ENCODE measurements around the gene ETNK1. TPM values are rescaled to one million over a fixed set of nuclear protein-coding genes. Genes with fewer than 3 reads are reported as not detected.

ETNK1 gene
- polyA plus RNA-seq, 5 donors: 39.6 to 76.8 (median 67.8) TPM

DNA sequence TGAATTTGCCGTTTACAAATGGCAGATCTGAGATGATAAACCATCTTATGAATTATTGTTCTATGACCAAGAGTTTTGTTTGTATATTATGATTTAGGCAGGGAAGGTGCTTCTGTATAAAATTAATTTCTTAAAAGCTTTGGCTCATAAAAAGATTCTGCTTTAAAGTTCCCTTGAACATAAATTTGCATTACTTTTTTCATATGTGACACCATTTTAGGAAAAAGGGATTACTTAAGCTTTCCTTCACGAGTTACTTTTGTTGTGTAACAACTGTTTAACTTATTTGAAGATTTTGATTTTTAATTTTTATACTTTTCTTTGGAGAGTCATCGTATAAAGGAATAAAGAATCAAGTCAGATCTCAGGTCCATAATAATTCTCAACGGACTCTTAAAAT, 3.3 kb downstream of the ETNK1 start:
- DNase-seq: no peak

DNA sequence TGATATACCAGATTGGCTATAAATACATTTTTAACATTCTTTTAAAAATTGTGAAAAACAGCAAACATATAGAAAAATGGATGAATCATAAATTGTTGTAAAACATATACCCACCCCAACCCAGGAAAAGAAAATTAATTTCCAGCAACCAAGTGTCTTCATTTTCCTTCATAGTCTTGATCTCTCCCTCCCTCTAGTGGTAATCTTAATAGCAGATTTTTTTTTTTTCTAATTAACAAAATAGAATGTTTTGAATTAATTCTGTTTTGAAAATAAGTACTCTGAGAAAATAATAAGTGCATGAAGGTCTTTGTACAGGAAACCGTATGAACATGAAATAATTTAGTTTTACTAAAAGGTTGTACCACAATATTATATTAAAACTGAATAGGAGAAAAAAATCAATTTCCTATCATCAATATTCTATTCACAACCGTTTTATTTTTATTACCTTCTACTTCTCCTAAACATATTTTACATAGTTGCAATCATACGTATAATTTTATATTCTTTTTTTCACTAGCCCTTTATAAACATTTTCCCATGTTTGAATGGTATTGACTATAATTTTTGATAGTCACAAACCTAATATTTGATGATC, 7.0 kb downstream of the ETNK1 start:
- DNase-seq: no peak

DNA sequence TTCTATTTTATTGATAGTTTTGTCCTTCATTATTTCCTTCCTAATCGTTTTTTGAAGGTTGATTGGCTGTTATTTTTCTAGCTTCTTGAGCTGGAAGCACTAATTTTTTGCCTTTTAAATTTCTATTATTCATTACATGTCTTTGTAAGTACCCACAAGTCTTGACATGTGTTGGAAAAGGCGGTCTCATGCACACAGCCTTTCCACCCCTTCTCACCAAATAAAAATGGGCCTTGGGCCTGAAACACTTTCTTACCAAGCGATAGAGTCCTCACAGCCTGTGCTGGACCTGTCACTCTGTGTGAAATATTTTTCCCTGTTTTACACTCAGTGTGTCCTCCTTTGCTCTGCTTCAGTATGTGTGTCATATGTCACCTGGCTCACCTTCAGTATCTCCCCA, 9.9 kb downstream of the ETNK1 start:
- DNase-seq: no peak

DNA sequence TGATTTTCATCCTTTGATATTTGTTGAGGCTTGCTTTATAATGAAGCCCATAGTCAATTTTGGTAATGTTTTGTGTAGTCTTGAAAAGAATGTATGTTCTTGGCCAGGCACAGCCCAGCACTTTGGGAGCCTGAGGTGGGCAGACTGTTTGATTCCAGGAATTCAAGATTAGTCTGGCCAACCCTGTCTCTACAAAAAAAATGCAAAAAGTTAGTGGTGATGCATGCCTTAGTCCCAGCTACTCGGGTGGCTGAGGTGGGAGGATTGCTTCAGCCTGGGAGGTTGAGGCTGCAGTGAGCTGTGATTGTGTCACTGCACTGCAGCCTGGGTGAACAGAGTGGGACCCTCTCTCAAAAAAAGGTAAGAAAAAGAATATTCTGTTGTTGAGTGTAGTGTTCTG, 10.8 kb downstream of the ETNK1 start:
- DNase-seq: no peak

DNA sequence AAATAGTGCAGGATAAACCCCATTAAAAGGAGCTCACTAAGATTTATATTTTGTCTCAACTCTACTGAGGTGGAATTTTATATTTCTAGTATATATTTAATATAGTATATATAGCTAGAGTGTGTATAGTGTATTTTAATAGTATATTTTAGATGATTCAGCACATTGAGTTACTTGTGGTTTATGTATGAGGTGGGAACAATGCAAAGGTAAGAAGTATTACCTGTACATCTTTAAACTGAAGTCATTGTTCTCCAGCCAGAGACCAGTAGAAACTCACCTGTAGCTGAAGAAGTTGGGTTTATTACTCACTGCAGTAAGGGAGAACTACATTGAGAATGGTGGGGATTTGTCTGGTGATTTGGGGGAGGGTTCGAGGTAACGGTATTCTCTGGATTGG, 15.9 kb downstream of the ETNK1 start:
- DNase-seq: no peak

DNA sequence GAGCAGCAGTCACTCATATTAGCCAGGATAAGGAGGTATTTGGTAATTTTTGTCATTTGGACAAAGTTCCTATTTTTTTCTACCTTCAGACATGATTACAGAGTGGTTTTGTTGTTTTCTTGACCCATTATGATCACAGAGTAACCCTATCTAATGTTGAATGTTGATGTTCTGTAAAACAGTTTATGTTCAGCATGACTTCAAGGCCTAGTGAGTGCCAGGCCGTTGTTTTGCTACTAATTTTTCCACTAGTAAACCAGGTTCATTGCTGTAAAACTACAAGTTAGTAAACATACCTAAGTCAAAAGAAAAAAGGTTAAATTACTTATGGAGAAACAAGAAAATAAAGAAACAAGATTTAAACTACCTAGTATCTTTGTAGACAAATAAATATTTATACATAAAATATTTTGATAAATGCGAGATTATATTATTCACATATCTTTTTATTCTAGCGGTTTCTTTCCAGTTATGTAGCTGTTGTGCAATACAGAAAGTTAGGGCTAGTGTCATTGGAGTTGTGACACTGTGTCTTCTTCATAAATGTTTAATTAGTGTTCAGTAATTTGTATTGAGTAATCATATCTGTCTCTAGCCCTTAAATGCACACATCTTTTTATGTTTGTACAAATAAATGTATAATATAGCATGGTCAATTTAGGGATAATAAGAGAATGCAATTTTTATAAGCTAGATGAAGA, 16.5 kb downstream of the ETNK1 start:
- no peak for DNase-seq

DNA sequence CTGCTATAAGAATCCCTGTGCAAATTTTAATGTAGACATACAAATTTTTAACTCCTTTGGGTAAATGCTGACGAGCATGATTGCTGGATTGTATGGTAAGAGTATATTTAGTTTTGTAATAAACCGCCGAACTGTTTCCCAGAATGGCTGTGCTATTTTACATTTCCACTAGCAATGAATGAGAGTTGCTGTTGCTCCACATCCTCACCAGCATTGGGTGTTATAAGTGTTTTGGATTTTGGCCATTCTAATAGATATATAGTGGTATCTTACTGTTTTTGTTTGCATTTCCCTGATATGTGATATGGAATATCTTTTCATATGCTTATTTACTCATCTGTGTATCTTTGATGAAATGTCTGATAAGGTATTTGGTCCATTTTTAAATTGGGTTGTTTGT, 23.7 kb downstream of the ETNK1 start:
- DNase-seq: no peak

DNA sequence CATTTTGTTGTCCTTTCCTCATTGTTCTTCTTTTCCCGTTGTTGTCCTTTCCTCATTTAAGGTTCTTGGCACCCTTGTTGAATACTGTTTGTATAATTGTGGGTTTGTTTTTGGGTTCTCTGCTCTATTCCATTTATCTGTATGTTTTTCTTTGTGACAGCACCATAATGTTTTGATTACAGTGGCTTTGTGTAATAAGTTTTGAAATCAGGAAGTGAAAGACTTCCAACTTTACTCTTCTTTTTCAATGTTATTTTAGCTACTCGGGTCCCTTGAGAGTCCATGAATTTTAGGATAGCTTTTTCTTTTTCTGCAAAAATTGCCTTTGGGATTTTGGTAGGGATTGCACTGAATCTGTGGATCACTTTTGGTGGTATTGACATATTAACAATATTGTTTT, 28.1 kb downstream of the ETNK1 start:
- DNase-seq: no peak

DNA sequence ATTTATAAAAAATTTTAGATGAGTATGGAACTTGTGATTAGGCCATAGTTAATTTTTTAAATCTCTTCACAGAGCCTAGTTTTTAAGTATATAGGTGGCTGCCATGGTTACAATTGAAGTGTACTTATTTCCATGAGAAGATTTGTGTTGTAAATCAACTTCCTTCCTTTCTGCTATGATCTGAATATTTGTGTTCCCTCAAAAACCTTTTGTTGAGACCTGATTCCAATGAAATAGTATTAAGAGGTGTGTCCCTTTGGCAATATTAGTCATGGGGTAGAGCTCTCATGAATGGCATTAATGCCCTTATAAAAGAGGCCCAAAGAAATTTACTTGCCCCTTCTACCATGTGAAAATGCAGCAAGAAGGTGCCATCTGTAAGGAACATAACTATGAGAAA, 28.8 kb downstream of the ETNK1 start:
- DNase-seq: no peak

DNA sequence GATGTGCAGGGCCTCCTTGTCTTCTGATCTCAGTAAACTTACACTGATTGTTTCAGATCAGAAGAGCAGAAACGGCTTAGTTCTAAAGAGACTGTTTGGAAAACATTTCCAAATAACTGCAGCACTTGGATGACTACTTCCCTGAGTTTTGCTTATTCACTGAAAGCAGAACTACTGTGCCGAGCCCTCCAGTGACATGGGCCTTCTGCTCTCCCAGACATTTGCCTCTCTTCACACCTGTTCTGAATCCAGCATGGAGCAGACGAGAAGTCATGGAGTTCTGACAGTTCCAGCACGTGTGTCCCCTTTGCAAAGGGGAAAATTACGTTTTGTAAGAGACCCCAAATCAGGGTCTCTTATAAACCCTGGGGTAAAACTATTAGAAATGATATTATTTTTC, 31.4 kb downstream of the ETNK1 start:
- DNase-seq: no peak

DNA sequence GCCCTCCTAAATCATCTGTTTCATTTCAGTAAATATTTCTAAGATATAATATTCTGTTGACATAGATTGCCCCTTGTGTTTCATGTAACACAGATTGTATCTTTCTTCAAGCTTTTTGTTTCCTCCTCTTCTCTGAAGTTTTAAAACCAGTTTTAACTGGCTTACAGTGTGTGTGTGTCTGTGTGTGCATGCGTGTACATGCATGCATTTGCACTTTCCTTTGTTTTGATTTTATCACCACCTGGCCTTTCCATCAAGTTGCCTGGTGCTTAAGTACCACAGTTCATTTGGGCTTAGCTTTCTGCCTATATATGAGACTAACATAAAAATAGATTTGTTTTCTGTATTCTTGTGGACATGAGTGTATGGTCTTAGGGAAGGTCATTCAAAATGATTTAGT, 31.9 kb downstream of the ETNK1 start:
- DNase-seq: no peak

DNA sequence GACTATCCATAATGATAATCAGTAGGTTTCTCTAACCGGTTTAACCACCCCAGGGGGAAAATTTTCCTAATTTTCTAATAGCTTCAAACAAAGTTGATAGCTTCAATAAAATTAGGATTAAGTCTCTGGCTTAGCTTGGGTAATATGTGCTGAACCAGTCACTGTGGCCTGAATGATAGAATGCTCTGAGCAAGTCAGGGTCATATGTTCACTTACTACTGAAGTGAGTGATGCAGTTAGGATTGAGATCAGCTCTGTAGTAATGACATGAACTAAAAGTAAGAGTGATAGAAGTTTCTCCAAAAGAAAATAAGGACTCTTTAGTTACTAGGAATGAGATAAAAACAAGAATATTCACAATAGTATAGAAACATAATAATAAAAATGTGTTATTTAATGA, 32.6 kb downstream of the ETNK1 start:
- no peak for DNase-seq

DNA sequence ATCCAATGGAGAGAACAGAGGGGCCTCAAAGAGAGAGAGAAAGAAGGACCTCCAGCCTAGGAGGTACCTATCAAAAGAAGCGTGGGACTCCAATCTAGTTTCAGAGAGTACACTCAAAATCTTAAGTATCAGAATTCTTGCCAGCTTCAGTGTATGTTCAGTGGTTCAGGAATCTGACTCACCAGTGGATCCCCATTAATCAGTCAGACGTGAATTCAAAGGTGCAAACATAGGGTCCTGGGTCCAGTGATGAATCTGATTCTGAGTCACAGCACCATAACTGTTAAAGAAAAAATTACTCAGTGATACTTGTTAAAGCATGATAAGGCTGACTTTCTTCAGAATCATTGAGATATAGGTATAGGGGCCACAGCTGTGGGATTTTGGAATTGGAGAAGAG, 33.2 kb downstream of the ETNK1 start:
- no peak for DNase-seq

DNA sequence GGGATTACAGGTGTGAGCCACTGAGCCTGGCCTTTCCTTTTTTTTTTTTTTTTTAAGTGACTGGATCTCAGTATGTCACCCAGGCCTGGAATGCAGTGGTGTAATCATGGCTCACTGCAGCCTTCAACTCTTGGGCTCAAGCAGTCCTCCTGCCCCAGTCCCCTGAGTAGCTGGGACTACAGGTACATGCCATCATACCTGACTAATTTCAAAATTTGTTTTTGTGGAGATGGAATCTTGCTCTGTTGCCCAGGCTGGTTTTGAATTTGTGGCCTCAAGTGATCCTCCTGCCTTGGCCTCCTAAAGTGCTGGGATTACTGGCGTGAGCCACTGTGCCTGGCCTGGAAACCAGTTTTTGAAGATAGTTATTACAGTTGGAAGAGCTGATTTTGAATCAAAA, 37.4 kb downstream of the ETNK1 start:
- DNase-seq: no peak

DNA sequence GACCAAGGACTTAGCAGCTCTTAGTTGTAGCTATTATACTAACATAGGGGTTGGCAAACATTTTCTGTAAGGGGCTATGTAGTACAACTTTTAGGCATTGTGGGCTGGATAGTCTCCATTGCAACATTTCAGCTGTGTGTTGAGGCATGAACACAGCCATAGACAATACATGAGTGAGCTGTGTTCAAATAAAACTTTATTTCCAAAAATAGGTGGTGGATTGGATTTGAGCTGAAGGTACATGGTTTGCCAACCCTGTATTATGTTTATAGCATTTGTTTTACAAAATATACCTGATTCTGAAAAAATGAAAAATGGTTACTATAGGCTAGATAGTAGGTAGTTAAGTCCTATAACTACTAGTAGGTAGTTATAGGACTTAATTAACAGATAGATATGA, 40.5 kb downstream of the ETNK1 start:
- DNase-seq: no peak

DNA sequence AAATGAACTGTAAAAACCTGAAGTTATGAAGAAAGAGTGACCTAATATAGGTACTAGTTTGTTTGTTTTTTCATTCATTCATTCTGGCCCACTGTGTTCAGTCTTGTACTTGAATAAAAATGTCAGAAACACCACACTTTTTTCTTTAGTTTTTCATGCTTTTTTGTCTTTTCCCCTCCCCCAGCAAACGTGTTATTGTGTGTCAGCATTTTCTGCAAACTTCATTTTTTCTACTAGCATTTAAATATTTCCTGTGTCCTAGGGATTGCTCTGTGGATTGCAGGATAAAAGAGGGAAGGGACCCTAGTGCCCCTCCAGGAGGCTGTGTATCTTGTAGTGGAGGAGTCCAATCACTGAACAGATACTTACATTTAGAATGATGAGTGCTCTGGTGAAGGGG, 42.2 kb downstream of the ETNK1 start:
- DNase-seq: no peak

DNA sequence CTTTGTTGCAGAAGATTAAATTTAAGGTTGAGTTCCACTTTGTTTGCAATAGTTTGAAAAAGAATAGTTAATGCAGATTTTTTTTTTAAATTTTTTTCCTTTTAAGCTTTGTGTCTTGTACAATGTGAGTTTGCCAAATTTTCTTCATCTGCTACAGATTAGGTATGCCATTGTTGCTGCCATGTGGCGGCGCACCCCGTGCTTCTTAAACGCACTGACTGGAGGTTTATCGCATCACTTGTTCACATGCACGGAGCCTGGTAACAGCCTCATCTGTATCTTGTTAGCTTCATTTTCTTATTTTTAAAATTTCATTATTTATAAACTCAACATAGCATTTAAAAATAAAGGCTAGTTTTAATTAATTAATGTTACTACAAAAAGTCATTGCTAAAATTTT, 43.5 kb downstream of the ETNK1 start:
- DNase-seq: no peak

DNA sequence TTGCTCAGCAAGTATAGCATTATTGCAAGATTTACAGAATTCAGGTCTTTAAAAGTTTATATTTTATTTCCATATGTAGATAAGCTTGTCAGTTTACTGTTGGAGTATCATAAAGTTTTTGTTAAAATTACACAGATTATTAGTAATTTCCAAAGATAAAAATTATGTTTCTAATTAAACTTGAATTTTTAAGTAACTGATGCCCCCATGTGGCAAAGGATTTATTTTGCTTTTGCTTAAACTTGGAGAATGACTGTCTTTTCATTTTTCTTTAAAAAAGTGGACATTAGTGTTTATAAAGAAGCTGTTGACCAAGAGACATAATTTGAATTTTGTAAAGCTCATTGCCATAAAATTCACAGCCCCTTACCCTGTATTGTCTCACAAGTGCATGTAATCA, 45.8 kb downstream of the ETNK1 start:
- DNase-seq: no peak

DNA sequence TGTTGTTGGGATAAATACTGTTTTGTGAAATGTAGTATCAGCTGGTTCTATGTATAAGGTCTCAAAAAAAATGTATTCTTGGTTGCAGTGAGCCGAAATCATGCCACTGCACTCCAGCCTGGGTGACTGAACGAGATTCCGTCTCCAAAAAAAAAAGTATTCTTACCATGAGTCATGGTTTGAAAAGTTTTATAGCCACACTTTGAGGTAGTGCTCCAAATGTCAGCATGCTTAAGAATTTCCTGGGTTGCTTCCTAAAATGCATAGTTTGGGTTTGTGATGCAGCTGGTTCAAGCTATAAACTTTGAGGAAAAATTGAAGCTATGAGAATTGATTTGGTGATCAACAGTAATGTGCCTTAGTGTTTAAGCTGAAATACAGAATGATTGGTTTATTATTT, 48.0 kb downstream of the ETNK1 start:
- DNase-seq: no peak

DNA sequence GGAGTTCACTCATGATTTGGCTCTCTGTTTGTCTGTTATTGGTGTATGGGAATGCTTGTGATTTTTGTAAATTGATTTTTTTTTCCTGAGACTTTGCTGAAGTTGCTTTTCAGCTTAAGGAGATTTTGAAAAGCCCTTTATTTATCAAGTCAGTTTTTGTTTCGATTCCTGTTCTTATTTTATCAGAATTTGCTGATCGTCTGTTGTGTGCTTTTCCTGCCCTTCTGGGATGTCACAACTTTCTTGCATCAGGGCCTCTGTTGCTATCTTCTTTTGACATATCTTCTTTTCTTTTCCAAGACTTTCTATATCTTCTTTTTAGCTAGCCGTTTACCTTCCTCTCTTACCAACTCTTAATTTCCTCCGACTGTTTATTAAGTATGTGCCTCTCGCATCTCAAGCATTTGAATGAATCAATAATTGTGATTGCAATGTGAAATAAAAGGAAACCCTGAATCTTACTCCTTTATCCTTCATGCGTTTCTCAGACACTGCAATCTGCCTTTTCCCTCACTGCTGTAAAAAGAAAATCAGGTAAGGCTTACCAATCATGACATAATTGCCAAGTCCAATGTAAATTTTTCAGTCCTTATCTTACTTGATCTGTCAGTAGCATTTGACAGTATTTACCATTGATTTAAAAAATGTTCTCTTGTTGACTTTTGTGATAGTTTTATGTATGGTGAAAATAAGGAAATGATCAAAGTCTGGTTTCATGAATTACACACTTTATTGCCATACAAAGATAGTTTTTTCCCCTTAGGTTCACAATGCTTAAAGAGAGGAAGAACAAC, 53.0 kb downstream of the ETNK1 start:
- DNase-seq: no peak

DNA sequence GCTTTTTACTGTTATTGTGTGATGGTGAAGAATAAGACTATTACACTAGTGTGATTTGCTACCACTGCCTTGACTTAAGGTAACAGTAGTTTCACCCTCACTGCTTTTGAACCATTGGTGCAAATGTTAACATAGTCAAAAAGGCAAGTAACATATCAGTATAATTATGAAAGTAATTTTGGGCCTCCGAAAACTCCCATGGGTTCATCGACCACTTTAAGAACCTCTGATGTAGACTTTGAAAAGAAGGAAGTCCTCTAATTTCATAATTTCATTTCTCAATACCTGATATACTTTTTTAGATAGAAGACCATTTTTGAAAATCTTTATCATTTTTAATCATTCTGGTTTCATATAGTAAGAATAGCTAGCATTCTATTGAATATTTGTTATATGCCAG, 57.7 kb downstream of the ETNK1 start:
- DNase-seq: no peak

DNA sequence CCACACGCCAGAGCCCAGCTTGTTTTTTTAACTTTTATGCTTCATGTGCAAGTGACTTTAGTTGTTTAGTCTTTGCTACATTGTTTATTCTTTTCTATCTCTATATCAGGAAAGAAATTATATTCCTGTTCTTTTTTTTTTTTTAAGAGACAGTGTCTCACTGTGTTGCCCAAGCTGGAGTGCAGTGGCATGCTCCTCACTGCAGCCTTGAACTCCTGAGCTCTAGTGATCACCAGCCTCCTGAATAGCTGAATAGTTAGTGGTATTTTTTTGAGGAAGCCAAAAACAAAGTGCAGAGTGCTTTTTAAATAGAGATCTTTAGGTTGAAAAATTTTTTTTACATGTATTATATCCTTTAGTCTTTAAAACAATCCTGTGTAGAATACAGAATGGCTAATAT, 58.2 kb downstream of the ETNK1 start:
- DNase-seq: no peak
